GM18951 (cell line): ENCODE measurements around the gene PTGR3.
"Not testable (repeated sequence)": the region's sequence is repeated elsewhere in the genome, so short reads cannot be mapped to it uniquely, and the experiment has no call there.

Experiments used
- POLR2A ChIP-seq: IDR thresholded peaks from 4 replicates; pipeline ENCODE4 v1.6.1; 2011; ENCODE audit warnings: mild to moderate bottlenecking; ENCODE audit not compliant: insufficient read length, insufficient read depth; ENCODE audit errors: extremely low read depth
- in situ Hi-C: fragments of 300-500 bp; cut with MboI; formaldehyde crosslinking; loops from one replicate; pipeline ENCODE4 v1.12.0; 2022; ENCODE audit warnings: low sequenced_read_pairs, mixed read lengths, inconsistent platforms; ENCODE audit not compliant: unreplicated experiment

Gene PTGR3

DNA sequence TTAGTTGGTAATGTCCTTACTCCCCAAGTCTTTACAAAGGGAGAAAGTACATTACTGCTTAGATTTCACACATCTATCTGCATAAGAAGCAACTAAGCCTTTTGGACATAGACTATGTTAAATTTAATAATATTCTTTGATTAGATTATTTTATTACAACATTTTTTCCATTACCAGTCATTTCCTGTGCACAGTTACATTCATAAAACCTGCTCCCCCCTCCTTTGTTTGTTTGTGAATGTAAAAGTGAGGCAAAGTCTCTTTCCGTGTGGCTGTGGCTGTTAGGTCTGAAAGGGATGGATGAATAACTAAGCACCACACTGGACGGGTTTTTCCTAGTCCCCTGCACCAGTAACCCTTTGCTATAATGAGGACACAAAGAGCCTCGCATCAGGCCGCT is 9.6 kb downstream of the PTGR3 start:
- in situ Hi-C loops, result no loop called here
- no peak for TF ChIP-seq POLR2A

DNA sequence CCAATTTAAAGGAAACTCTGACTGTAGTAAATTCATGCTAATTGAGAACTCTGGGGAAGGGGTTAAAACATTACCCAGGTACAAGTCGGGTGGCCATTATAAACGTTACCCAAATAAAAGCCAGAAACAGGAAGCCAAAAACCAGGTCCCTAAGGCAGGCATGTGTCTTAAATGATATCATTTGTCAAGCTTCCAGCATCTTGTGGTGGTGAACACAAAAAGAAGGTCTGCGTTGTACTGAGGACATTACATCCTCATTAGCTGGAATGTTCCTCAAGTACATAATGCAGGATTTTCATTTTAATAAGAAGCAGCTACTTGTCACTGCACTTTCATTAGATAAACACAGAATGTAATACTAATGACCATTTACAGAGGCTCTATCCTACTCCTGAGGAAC is 10.9 kb downstream of the PTGR3 start:
- in situ Hi-C loops, result no loop called here
- TF ChIP-seq POLR2A, result no peak

DNA sequence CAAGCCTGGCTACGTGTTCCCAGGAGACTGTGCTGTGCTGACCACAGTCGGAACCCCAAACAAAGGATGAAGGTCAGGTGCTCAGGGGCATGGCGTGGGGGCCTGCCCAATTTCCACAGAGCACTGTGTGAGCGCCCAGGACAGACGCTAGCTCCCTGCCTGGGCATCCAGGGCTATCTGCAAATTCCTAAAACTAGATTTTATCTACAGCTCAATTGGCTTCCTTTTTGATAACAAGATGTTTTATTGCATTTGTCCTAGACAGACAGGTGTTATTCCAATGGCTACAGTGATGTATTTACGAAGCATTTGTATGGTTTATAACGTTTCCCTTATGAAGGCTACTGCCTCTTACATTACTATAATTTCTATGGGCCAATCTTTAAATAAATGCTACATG is 16.0 kb downstream of the PTGR3 start:
- no peak for TF ChIP-seq POLR2A
- in situ Hi-C loops, result no loop called here

DNA sequence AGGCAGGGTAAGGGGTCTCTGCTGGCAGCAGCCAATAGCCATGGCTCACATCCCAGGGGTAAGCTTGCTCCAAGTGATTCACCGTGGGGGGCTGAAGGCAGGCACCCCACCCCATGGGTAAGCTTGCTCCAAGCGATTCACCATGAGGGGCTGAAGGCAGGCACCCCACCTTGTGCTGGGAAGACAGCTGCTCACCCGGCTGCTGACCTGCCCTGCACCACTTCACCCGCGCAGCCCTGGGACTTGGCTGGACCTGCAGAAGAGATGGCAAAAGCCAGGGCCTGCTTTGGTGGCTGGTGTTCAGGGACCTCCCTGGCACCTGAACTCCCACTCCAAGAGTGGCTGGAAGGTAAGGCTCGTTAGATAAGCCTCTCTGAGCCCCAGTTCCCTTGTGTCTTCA is 19.2 kb downstream of the PTGR3 start:
- no peak for TF ChIP-seq POLR2A
- in situ Hi-C loops, result no loop called here

DNA sequence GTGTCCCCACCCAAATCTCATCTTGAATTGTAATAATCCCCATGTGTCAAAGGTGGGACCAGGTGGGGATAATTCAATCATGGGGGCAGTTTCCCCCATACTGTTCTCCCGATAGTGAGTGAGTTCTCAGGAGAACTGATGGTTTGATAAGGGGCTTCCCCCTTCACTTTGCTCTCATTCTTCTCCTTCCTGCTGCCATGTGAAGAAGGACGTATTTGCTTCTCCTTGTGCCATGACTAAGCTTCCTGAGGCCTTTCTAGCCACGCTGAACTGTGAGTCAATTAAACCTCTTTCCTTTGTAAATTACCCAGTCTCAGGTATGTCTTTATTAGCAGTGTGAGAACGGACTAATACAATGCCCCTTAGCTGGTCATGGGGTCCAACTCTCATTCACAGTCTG is 21.2 kb downstream of the PTGR3 start:
- in situ Hi-C loops, result not testable (repeated sequence)

DNA sequence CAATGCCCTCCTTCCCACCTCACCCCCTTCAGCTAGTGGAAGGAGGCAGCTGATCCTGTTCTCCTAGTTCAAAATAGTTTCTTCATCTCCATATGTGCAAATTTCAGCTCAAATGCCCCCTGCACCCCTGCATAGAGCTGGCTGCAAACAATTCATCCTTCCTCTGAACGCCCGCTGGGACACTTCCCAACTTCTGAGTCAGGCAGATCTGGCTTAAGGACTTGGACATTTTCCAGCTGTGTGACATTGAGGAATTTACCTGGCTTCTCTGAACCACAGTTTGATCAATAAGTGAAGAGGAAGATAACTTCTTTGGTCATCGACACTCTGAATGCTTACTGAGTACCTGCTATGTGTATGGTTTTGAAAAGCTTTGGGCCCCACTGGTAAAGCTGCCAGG is 23.5 kb downstream of the PTGR3 start:
- in situ Hi-C loops, result no loop called here
- TF ChIP-seq POLR2A, result no peak

DNA sequence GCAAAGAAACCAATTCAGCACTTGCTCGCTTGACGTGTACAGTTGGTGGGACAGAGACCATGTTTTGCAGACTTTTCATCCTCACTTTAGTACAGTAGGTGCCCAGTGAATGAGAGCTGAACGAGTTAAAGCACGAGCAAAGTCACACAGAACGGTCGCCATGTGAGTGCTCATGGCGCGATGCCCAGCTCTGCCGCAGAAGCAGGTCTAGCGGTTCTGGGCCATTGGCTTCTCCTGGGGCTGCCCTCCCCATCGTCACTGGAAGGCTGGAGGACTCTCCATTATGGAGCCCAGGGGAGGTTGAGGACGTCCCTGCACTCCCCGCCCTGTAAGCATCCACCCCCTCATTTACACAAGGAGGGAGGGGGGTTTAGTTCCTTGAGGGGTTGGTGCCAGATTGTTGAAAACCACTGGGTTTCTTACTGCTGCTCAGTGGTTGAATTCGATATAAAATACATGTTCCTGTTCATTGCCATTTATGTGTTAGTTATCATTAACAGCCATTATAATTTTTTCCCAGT is 24.9 kb downstream of the PTGR3 start:
- TF ChIP-seq POLR2A, result no peak

DNA sequence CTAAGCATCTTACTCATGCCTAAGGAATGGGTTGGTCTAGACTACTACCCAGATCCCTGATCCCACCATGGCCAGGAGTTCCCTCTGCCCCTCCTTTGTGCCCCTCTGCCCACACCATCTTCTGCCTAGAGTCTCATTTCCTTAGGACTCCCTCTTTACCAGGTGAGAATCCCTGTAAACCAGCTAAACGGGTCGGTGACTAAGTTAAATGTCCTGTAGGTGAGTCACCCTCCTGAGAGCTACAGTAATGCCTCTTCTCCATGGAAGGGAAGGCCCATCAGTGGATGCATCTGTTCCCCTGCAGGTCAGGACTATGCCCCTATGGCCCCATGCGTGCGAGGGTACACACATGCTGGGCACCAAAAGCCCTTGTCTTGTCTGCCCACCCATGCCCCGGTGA is 25.4 kb downstream of the PTGR3 start:
- in situ Hi-C loops, result no loop called here
- TF ChIP-seq POLR2A, result no peak

More for the DNA sequence above, 24.9 kb downstream of the PTGR3 start:
- in situ Hi-C loops, result no loop called here

DNA sequence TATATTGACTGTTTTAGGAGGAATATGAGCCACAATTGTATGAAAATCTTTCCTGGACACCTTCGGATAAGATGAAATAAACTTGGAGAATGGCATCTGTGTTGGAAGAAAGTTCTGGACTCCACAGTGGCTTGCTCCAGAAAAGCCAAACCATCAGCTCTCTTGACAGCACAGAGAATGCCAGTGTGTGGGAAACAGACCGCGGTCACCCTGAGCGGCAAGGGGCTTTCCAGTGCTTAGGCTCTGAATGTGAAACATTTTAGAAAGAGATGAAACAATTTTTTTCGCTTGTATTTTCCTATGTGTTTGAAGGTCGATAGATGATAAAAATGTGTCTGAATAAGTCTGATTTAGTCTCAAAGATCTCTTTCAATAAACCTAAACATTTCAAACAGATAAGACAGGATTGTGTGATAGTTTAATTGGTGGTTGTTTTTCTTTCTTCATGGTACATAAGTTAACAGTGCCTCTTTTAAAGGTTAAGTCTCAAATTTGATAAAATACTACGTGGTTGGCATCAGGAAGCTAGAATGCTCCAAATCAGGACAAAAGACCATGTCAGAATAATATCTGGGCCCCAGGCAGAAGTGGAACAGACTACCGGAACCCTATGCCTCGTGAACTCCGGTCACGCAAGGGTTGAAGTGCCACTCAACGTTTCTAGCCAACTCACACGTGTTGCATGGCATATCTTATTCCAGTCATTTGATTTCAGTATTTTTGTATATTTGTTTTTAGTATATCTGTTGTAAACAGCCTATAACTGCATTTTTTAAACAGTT is 28.9 kb downstream of the PTGR3 start:
- TF ChIP-seq POLR2A, result no peak
- in situ Hi-C loops, result no loop called here

DNA sequence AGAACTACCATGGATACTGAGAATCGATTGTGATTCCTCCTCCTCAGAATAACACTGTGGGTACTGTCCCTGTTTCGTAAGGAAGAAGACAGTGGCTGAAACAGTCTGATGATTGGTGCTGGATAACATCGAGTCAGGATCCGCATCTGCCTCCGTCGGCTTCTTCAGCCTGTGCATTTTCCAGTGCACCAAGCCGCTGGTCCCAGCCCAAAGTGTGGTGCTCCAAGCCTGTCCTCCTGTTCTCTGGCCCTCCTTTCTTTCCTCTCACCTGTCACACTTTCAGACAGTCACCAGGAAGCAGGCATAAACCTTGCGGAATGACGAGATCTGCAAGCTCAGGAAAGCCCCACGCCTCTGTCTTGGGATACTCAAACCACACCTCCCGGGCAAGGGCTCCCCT is 30.6 kb downstream of the PTGR3 start:
- no peak for TF ChIP-seq POLR2A
- in situ Hi-C loops, result no loop called here

DNA sequence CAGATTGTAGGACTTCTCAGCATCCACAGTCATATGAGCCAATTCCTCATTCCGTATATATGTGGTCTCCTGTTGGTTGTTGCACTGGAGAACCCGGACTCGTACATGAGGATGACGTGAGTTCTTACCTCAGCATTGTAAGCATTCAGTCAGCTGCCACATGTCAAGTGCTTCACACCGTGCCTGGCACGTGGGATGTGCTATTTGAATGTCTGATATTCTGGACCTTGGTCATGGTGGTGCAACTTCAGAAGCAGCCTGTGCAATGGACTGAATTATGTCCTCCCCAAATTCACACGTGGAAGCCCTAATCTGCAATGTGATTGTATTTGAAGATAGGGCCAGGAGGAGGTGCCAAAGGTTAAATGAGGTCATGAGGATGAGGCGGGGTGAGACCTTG is 32.1 kb downstream of the PTGR3 start:
- in situ Hi-C loops, result no loop called here
- no peak for TF ChIP-seq POLR2A

DNA sequence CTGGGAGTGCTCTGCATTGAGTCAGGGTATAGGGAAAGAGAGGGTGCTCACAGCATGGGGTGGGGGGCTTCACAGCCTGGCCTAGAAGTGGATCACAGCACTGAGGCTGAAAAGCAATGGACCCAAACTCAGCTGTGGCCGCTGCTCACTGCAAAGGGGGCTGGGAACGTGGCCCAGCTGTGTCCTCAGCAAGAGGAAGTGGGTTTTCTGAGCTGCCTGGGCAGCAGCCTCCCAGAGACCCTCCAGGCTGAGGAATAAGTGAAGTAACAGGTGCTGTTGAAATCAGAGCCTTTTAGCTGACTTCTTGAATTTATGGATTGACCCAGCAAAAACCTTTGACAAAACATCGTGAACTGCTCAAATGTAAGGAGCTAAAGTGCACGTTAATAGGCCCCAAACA is 35.2 kb downstream of the PTGR3 start:
- in situ Hi-C loops, result loop anchor here (25.0 kb wide), 1 partner anchor 289 kb away; no protein-coding TSS in a partner anchor
- TF ChIP-seq POLR2A, result no peak

DNA sequence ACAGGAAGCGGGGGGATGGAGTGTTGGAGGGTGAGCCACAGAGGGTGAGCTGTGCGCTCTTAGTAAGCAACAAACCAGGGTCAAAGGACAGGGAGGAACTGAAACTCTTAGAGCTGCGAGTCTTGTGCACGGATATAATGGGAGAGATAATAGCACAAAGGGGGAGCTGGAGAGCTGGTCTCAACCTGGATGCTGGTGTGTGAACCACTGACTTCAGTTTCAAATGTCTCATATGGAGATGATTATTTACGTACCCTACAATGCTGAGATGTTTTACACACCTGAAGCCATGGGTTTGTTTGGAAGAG is 35.9 kb downstream of the PTGR3 start:
- in situ Hi-C loops, result loop anchor here (25.0 kb wide), 1 partner anchor 289 kb away; no protein-coding TSS in a partner anchor
- no peak for TF ChIP-seq POLR2A

DNA sequence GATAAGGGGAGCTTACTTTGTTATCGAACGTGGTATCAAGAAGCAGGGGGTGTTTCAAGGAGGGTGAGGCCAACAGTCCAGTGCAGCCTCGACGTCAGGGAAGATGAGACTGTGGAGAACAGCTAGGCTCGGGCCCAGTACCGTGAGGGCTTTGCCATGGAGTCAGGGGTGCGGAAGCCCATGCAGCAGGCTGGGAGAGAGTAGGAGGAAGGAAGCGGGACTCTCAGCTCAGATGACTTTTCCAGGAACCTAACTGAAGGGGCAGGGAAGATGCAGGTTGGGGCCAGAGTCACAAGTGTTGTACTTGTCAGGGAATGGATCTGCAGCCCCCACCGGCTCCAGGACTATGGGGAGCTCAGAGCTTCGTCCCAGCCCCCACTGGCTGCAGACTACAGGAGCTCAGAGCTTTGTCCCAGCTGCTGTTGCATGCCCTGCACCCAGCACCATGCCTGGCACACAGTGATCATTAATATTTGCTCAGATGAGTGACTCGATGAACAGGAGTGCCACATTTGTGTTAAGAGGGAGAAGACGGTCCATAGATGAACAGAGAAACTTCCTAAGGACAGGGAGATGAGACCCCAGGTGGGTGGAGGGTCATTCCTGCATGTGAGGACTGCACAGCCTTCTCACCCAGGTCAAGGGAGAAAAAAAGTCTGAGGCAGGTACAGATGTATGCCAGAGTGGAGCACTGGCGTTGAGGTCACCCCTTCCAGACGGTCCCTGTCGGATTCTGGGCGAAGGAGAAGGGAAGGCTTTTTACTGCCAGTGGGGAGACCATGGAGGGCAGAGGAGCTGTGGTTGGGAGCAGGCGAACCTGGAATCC is 36.4 kb downstream of the PTGR3 start:
- no peak for TF ChIP-seq POLR2A
- in situ Hi-C loops, result loop anchor here (25.0 kb wide), 1 partner anchor 290 kb away; no protein-coding TSS in a partner anchor

DNA sequence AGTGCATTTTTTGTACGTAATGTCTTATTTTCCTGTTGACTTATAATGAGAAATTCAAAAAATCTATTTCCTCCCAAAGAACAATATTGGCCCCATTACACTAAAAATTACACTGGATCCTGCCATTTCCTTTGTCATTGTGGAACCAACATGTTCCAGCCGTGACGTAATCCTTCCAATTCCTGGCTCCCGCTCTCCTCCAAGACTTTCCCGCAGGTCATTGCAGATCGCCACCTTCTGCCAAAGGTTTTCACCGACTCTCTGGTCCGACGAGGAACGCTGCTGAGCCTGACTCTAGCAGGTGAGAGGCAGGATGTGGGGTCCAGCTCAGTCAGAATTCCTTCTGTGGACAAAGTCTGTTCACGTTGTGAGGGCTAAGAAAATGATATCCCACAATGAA is 38.0 kb downstream of the PTGR3 start:
- in situ Hi-C loops, result loop anchor here (25.0 kb wide), 1 partner anchor 291 kb away; no protein-coding TSS in a partner anchor

More for the DNA sequence above, 38.0 kb downstream of the PTGR3 start:
- no peak for TF ChIP-seq POLR2A
